CD4-positive, alpha-beta T cell treated with Interleukin-21 for 1 hour (primary cell): ENCODE data around the gene UGT3A1.
"Not testable (repeated sequence)": the region's sequence is repeated elsewhere in the genome, so short reads cannot be mapped to it uniquely, and the experiment has no call there.

Experiments used
- DNase-seq: peaks from one replicate; pipeline ENCODE4 v3.0.0-alpha.2; 2020

The UGT3A1 gene

GRCh38 chr5:35990941-35991611, at the start of gene UGT3A1:
Gene UGT3A1, minus strand, starts transcription at chr5:35991390. Its CDS starts 150 bp downstream, at chr5:35991240.
- no peak for DNase-seq

- DNase-seq = no peak
These were observed 44.5 kb upstream of the UGT3A1 start for GRCh38 chr5:36035696-36036095.

- not testable (repeated sequence) for DNase-seq
These were observed 43.4 kb upstream of the UGT3A1 start for GRCh38 chr5:36034536-36035134.

GRCh38 chr5:36033486-36033885, 42.3 kb upstream of the UGT3A1 start:
- DNase-seq = no peak

GRCh38 chr5:36033047-36033446, 41.9 kb upstream of the UGT3A1 start:
- no peak for DNase-seq

GRCh38 chr5:36031223-36031622, 40.0 kb upstream of the UGT3A1 start:
- DNase-seq = no peak

- DNase-seq = no peak
These were observed 38.7 kb upstream of the UGT3A1 start for GRCh38 chr5:36029914-36030313.

- DNase-seq = no peak
These were observed 37.8 kb upstream of the UGT3A1 start for GRCh38 chr5:36028816-36029465.

GRCh38 chr5:36027711-36028110, 36.5 kb upstream of the UGT3A1 start:
- DNase-seq = no peak

GRCh38 chr5:36026706-36027465, 35.7 kb upstream of the UGT3A1 start:
- no peak for DNase-seq

GRCh38 chr5:36022246-36022645, 31.1 kb upstream of the UGT3A1 start:
- not testable (repeated sequence) for DNase-seq

GRCh38 chr5:36019584-36019983, 28.4 kb upstream of the UGT3A1 start:
- DNase-seq = not testable (repeated sequence)

GRCh38 chr5:36017622-36018021, 26.4 kb upstream of the UGT3A1 start:
- no peak for DNase-seq

GRCh38 chr5:36017004-36017403, 25.8 kb upstream of the UGT3A1 start:
- DNase-seq = no peak

- DNase-seq = no peak
These were observed 22.0 kb upstream of the UGT3A1 start for GRCh38 chr5:36013182-36013581.

- DNase-seq = no peak
These were observed 18.5 kb upstream of the UGT3A1 start for GRCh38 chr5:36009698-36010097.

GRCh38 chr5:36007366-36007765, 16.2 kb upstream of the UGT3A1 start:
- no peak for DNase-seq

- DNase-seq = no peak
These were observed 15.0 kb upstream of the UGT3A1 start for GRCh38 chr5:36006163-36006562.

GRCh38 chr5:36001032-36001431, 9.8 kb upstream of the UGT3A1 start:
- DNase-seq = no peak

GRCh38 chr5:35999547-35999946, 8.4 kb upstream of the UGT3A1 start:
- no peak for DNase-seq

GRCh38 chr5:35996076-35996475, 4.9 kb upstream of the UGT3A1 start:
- DNase-seq = no peak

- no peak for DNase-seq
These were observed 670 bp downstream of the UGT3A1 start for GRCh38 chr5:35990520-35990919.

- no peak for DNase-seq
These were observed 2.7 kb downstream of the UGT3A1 start for GRCh38 chr5:35988529-35988928.

- DNase-seq = no peak
These were observed 3.4 kb downstream of the UGT3A1 start for GRCh38 chr5:35987776-35988175.
